GM21360 (cell line): ENCODE measurements around the gene FBXW9.
"Not testable (repeated sequence)": the region's sequence is repeated elsewhere in the genome, so short reads cannot be mapped to it uniquely, and the experiment has no call there.

Experiments
- ATAC-seq: cut with Tn5 transposase; IDR thresholded peaks from one replicate; pipeline ENCODE4 v1.9.1; 2021; ENCODE audit warnings: mild to moderate bottlenecking, moderate library complexity; ENCODE audit not compliant: unreplicated experiment

Gene FBXW9

GRCh38 chr19:12696366-12697335 lies at the start of gene FBXW9:
FBXW9 (minus strand) TSS chr19:12696631; CDS start chr19:12696581, 50 bp downstream.
- peak; percentile 68 for ATAC-seq

- no peak for ATAC-seq
These were observed 48.9 kb upstream of the FBXW9 start for GRCh38 chr19:12745166-12745897.

GRCh38 chr19:12737835-12738351 lies 41.5 kb upstream of the FBXW9 start:
- ATAC-seq, result no peak

- peak; percentile 77 for ATAC-seq
These were observed 40.8 kb upstream of the FBXW9 start, which contains the start of gene GET3 for GRCh38 chr19:12736995-12737834. GET3 (plus strand) TSS chr19:12737497; CDS start chr19:12737506, 9 bp downstream.

- no peak for ATAC-seq
These were observed 37.2 kb upstream of the FBXW9 start for GRCh38 chr19:12733369-12734214.

- ATAC-seq, result no peak
These were observed 34.9 kb upstream of the FBXW9 start for GRCh38 chr19:12731337-12731736.

- ATAC-seq, result no peak
These were observed 33.6 kb upstream of the FBXW9 start for GRCh38 chr19:12730064-12730463.

- no peak for ATAC-seq
These were observed 31.5 kb upstream of the FBXW9 start for GRCh38 chr19:12727745-12728433.

GRCh38 chr19:12726988-12727316 lies 30.5 kb upstream of the FBXW9 start:
- no peak for ATAC-seq

- ATAC-seq, result not testable (repeated sequence)
These were observed 29.2 kb upstream of the FBXW9 start for GRCh38 chr19:12725612-12726011.

- ATAC-seq, result no peak
These were observed 27.4 kb upstream of the FBXW9 start, which contains the start of gene TNPO2 for GRCh38 chr19:12723641-12724426. TNPO2 (minus strand) TSS chr19:12723932; CDS start chr19:12720977, 2,955 bp downstream.

GRCh38 chr19:12723381-12723640 lies 26.9 kb upstream of the FBXW9 start:
- no peak for ATAC-seq

GRCh38 chr19:12722566-12723380 lies 26.3 kb upstream of the FBXW9 start:
- peak; percentile 77 for ATAC-seq

- peak; percentile 19 for ATAC-seq
These were observed 25.5 kb upstream of the FBXW9 start for GRCh38 chr19:12721656-12722565.

GRCh38 chr19:12720851-12721655 lies 24.6 kb upstream of the FBXW9 start:
- no peak for ATAC-seq

- no peak for ATAC-seq
These were observed 23.9 kb upstream of the FBXW9 start for GRCh38 chr19:12720296-12720695.
